ENCODE data around the gene LHFPL3. TPM values are rescaled to one million over a fixed set of nuclear protein-coding genes. Genes with fewer than 3 reads are reported as not detected.

Gene LHFPL3
- total and polyA plus RNA-seq, 9 donors, result 0.04 to 0.53 (median 0.27) TPM; not detected in 4

- 82 to 92% (median 83%) methylated on average over 2 of the region's 2 CpGs for whole genome bisulfite sequencing, 3 donors
- TF ChIP-seq EP300 (IDR thresholded peaks at IDR 0.05) (no peak), POLR2A (IDR thresholded peaks at IDR 0.05) (no peak), CTCF (IDR thresholded peaks at IDR 0.05) (no peak)
Observed at GRCh38 chr7:104855861-104856260, 527.5 kb downstream of the LHFPL3 start.

GRCh38 chr7:104857458-104858425, 529.3 kb downstream of the LHFPL3 start:
- intact Hi-C loops (cut with DNase I), result no loop called here
- no peak for DNase-seq

More at GRCh38 chr7:104855861-104856260, 527.5 kb downstream of the LHFPL3 start:
- H3K4me3 ChIP-seq, result no peak overlapping the region
- no peaks in the 10 kb centered on the region for H3K9me3 ChIP-seq
- no peaks in the 10 kb centered on the region for H3K4me1 ChIP-seq (ENCODE audit: insufficient read depth)
- no peaks in the 10 kb centered on the region for H3K36me3 ChIP-seq
- no peaks in the 10 kb centered on the region for H3K27me3 ChIP-seq
- H3K27ac ChIP-seq, result no peak overlapping the region
- no peak for DNase-seq
- intact Hi-C loops (cut with DNase I), result no loop called here

GRCh38 chr7:104859754-104860426, 531.5 kb downstream of the LHFPL3 start:
- H3K27ac ChIP-seq, result no peak overlapping the region
- H3K4me1 ChIP-seq (ENCODE audit: insufficient read depth), result no peaks in the 10 kb centered on the region
- H3K4me3 ChIP-seq, result no peak overlapping the region
- H3K36me3 ChIP-seq, result no peaks in the 10 kb centered on the region
- H3K27me3 ChIP-seq, result no peaks in the 10 kb centered on the region
- DNase-seq, result no peak
- WGBS, 3 donors, result 48 to 59% (median 57%) methylated on average over 4 of the region's 4 CpGs
- no peaks in the 10 kb centered on the region for H3K9me3 ChIP-seq
- TF ChIP-seq EP300 (IDR thresholded peaks at IDR 0.05) (no peak), POLR2A (IDR thresholded peaks at IDR 0.05) (no peak), CTCF (IDR thresholded peaks at IDR 0.05) (no peak)
- intact Hi-C loops (cut with DNase I), result no loop called here

More at GRCh38 chr7:104857458-104858425, 529.3 kb downstream of the LHFPL3 start:
- Histone ChIP-seq H3K4me1 (ENCODE audit: insufficient read depth) (no peaks in the 10 kb centered on the region), H3K4me3 (no peak overlapping the region), H3K36me3 (no peaks in the 10 kb centered on the region), H3K27me3 (no peaks in the 10 kb centered on the region), H3K27ac (no peak overlapping the region), H3K9me3 (no peaks in the 10 kb centered on the region)
- 29 to 46% (median 40%) methylated on average over 5 of the region's 5 CpGs for WGBS, 3 donors
- TF ChIP-seq POLR2A (IDR thresholded peaks at IDR 0.05) (no peak), EP300 (IDR thresholded peaks at IDR 0.05) (no peak), CTCF (IDR thresholded peaks at IDR 0.05) (no peak)

GRCh38 chr7:104861729-104862390, 533.5 kb downstream of the LHFPL3 start:
- H3K4me1 ChIP-seq (ENCODE audit: insufficient read depth), result no peaks in the 10 kb centered on the region
- DNase-seq, result no peak
- H3K27ac ChIP-seq, result no peak overlapping the region
- no peaks in the 10 kb centered on the region for H3K27me3 ChIP-seq
- TF ChIP-seq CTCF (IDR thresholded peaks at IDR 0.05) (no peak), EP300 (IDR thresholded peaks at IDR 0.05) (no peak), POLR2A (IDR thresholded peaks at IDR 0.05) (no peak)
- 42 to 50% (median 46%) methylated on average over 5 of the region's 5 CpGs for WGBS, 3 donors
- no peak overlapping the region for H3K4me3 ChIP-seq
- H3K36me3 ChIP-seq, result no peaks in the 10 kb centered on the region
- intact Hi-C loops (cut with DNase I), result no loop called here
- H3K9me3 ChIP-seq, result no peaks in the 10 kb centered on the region
